Skeletal muscle tissue (tissue), 4 donors: ENCODE measurements around the gene BACE1-AS. TPM values are rescaled to one million over a fixed set of nuclear protein-coding genes. Genes with fewer than 3 reads are reported as not detected.
"Not testable (repeated sequence)": the region's sequence is repeated elsewhere in the genome, so short reads cannot be mapped to it uniquely, and the experiment has no call there.

Source experiments
- H3K27ac ChIP-seq: one replicate; pipeline ENCODE4 v1.7.0; 2013; ENCODE audit warnings: mild to moderate bottlenecking, low read depth, low read length, inconsistent platforms
- H3K27me3 ChIP-seq, 3 donors: one replicate each; pipeline ENCODE4 v1.7.0; 2013; ENCODE audit warnings: low read length in 3 of 3; ENCODE audit not compliant: control insufficient read depth in 3 of 3, insufficient read depth in 3 of 3
- H3K36me3 ChIP-seq, 3 donors: one replicate each; pipeline ENCODE4 v1.7.0; 2013; ENCODE audit warnings: low read length in 3 of 3; ENCODE audit not compliant: control insufficient read depth in 3 of 3, insufficient read depth in 3 of 3
- H3K4me1 ChIP-seq, 3 donors: one replicate each; pipeline ENCODE4 v1.7.0; 2013; ENCODE audit warnings: low read length in 3 of 3, mild to moderate bottlenecking in 3 of 3; ENCODE audit not compliant: control insufficient read depth in 3 of 3, insufficient read depth in 3 of 3
- H3K4me3 ChIP-seq, 3 donors: one replicate each; pipeline ENCODE4 v1.7.0; 2013; ENCODE audit warnings: low read length in 3 of 3
- H3K9ac ChIP-seq, 3 donors: one replicate each; pipeline ENCODE4 v1.7.0; 2013; ENCODE audit warnings: low read length in 3 of 3, mild to moderate bottlenecking in 3 of 3, moderate library complexity in 2 of 3, low read depth in 1 of 3
- H3K9me3 ChIP-seq, 3 donors: one replicate each; pipeline ENCODE4 v1.7.0; 2013; ENCODE audit warnings: low read length in 3 of 3; ENCODE audit not compliant: control insufficient read depth in 3 of 3
- total RNA-seq: library from RNA; depleted of rRNA; stranded (reverse); fragments of >200 nt; gene quantifications from one replicate; pipeline ENCODE4 v1.2.3, GENCODE V29; 2014
- donor health status: Osteomylitis.

BACE1-AS gene
- 3.7 TPM for total RNA-seq

DNA sequence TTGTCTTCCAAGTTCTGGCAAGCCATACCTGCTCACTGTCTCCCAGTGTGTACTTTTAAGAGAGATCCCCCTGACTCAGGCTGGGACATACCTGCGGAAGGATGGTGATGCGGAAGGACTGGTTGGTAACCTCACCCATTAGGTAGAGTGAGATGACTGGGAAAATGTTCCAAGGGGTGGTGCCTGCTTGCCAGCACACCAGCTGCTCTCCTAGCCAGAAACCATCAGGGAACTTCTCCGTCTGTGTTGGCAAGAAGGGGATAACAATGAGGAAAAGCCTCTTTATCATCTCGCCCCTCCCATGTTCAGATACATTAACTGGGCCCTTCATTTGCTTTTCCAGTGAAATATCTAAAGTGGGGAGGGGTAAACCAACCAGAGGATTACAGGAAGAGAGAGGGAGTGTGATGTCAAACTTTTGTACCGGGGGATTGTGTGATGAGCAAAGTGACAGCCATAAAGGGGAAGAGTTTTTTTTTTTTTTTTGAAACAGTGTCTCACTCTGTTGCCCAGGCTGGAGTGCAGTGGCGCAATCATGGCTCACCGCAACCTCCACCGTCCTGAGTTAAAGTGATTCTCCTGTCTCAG lies at the start of gene BACE1-AS:
Gene BACE1-AS, plus strand, starts transcription at position 538 of the 588 bp plus-strand sequence.
- H3K9ac ChIP-seq, result no peak within 1 kb of the TSS
- no peaks in the 10 kb centered on the region for H3K27me3 ChIP-seq
- no peak within 1 kb of the TSS for H3K27ac ChIP-seq
- H3K36me3 ChIP-seq, result peaks cover 48 to 68% (median 62%) of the 10 kb centered on the region in 3 donors
- H3K4me3 ChIP-seq, result no peak within 1 kb of the TSS
- no peaks in the 10 kb centered on the region for H3K4me1 ChIP-seq
- H3K9me3 ChIP-seq, result no peaks in the 10 kb centered on the region

DNA sequence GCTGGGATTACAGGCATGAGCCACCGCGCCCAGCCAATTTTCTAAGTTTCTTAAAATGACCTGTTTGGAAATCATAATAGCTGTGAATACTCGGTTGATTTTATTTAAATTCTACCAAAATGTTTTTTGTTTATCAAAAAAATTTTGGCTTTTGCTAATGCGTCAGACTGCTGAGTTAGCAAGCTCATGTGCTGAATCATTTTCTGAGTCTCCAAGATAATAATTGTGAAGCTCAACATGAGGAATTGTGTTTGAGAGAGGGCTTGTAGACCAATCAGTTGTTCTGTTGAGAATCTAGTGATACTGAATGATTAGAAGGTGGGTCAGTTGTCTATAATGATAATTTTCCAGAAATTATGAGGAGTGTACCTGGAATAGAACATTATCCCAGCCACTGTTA lies 42.8 kb upstream of the BACE1-AS start:
- Histone ChIP-seq H3K27me3 (no peaks in the 10 kb centered on the region), H3K27ac (no peak overlapping the region), H3K9me3 (no peaks in the 10 kb centered on the region), H3K9ac (no peak overlapping the region), H3K4me1 (no peaks in the 10 kb centered on the region), H3K4me3 (no peak overlapping the region), H3K36me3 (peaks cover 39 to 52% (median 43%) of the 10 kb centered on the region in 3 donors)

DNA sequence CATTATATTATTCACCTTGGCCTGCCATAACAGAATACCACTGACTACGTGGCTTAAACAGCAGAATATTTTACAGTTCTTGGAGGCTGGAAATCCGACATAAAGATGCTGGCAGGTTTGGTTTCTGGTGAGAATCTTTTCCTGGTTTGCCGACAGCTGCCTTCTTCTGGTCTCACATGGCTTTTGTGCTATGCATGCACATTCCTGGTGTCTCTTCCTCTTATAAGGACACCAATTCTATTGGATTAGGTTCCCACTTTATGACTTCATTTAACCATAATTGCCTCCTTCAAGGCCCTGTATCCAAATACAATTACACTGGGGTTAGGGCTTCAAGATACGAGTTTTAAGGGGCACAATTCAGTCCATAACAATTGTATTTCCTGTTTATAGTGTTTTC lies 41.6 kb upstream of the BACE1-AS start:
- no peaks in the 10 kb centered on the region for H3K4me1 ChIP-seq
- no peak overlapping the region for H3K9ac ChIP-seq
- H3K36me3 ChIP-seq, result peaks cover 32 to 48% (median 38%) of the 10 kb centered on the region in 3 donors
- no peaks in the 10 kb centered on the region for H3K9me3 ChIP-seq
- H3K27me3 ChIP-seq, result no peaks in the 10 kb centered on the region
- H3K27ac ChIP-seq, result no peak overlapping the region
- H3K4me3 ChIP-seq, result no peak overlapping the region

DNA sequence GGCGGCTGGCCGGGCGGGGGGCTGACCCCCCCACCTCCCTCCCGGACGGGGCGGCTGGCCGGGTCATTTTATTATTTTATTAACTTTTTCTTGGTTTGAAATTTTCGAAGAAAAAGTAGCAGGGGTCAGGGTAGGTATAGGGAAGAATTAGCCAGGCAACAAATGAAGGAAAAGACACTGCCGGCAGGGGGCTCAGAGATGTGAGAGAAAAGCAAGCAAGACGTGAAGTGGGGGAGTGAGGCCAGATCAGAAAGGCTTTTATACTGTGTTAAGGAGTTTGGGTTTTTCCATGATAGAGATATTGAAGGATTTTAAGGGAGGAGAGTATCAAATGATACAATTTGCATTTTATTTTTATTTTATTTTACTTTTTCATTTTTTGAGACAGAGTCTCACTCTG lies 39.6 kb upstream of the BACE1-AS start:
- Histone ChIP-seq H3K9ac (no peak overlapping the region), H3K27me3 (no peaks in the 10 kb centered on the region), H3K36me3 (peaks cover 21 to 47% (median 28%) of the 10 kb centered on the region in 3 donors), H3K4me1 (no peaks in the 10 kb centered on the region), H3K4me3 (no peak overlapping the region), H3K27ac (no peak overlapping the region), H3K9me3 (no peaks in the 10 kb centered on the region)

DNA sequence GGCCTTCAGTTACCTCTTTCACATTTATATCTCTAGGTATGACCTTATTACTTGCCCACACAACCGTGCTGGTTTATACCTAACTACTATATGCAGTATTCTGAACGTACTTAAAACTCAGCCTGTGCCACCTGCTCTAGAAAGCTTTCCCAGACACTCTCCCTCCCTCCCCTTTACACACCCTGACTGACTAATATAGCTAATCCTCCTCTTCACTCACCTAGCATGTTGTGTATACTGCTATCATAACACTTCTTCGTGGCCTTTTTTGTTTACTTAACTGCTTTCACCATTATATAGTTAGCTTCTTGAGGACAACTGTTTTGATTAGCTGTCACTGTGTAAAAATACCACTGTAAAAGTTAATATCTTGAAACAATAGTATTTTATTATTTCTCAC lies 35.2 kb upstream of the BACE1-AS start:
- Histone ChIP-seq H3K4me3 (no peak overlapping the region), H3K36me3 (peaks cover 0 to 29% (median 16%) of the 10 kb centered on the region in 3 donors), H3K27ac (no peak overlapping the region), H3K4me1 (no peaks in the 10 kb centered on the region), H3K27me3 (no peaks in the 10 kb centered on the region), H3K9me3 (no peaks in the 10 kb centered on the region), H3K9ac (no peak overlapping the region)

DNA sequence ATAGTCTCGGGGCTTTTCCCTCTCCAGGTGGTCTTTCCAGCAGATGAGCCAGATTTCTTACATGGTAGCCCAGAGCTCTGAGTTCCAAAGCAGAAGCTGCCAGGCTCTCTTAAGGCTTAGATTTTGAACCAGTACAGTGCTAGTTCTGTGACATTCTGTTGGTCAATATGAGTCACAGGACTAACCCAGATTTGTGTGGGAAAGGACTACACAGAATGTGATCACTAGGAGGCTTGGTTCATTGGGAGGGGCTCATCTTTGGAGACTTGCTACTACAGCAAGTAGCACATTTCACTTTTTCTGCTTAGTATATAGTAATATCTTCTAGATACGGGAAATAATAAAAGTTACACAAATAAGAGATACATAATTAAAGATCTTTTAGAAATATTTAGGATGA lies 34.6 kb upstream of the BACE1-AS start:
- peaks cover 0 to 30% (median 21%) of the 10 kb centered on the region in 3 donors for H3K36me3 ChIP-seq

DNA sequence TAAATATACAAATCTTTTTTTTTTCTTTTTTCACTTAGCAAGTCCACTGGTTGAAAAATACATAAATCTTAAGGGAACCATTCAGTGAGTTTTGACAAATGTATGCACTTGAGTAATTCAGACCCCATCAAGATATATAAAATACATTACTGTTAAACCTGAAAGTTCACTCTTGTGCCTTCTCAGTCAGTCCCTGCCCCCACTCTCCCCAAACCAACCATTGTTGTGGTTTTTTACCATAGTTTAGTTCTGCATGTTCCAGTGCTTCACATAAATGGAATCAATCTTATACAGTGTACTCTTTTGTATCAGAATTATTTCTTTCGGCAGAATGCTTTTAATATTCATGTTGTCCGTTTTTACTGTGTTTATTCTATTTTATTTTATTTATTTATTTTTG lies 32.6 kb upstream of the BACE1-AS start:
- H3K4me3 ChIP-seq, result no peak overlapping the region
- H3K36me3 ChIP-seq, result peaks cover 0 to 26% (median 20%) of the 10 kb centered on the region in 3 donors
- no peak overlapping the region for H3K27ac ChIP-seq

More for the DNA sequence above, 34.6 kb upstream of the BACE1-AS start:
- no peak overlapping the region for H3K4me3 ChIP-seq
- H3K9ac ChIP-seq, result no peak overlapping the region
- no peaks in the 10 kb centered on the region for H3K27me3 ChIP-seq
- H3K27ac ChIP-seq, result no peak overlapping the region
- H3K4me1 ChIP-seq, result no peaks in the 10 kb centered on the region
- H3K9me3 ChIP-seq, result no peaks in the 10 kb centered on the region

DNA sequence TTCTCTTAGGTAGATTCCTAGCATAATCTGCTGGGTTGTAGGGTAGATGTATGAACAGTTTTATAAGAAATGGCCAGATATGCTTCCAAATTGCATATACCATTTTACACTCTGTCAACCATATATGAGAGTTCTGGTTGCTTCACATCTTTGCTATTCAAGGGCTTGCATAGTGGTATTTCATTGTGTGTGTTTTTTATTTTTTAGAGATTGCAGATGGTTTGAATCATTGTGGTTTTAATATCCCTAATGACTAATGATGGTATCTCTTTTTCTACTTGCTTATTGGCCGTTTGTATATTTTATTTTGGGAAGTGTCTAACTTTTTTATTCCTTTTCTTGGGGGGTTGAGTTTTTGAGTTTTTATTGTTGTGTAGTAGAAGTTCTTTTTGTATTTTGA lies 31.7 kb upstream of the BACE1-AS start:
- H3K9ac ChIP-seq, result no peak overlapping the region
- H3K36me3 ChIP-seq, result peaks cover 0 to 23% (median 19%) of the 10 kb centered on the region in 3 donors
- no peaks in the 10 kb centered on the region for H3K4me1 ChIP-seq

More for the DNA sequence above, 32.6 kb upstream of the BACE1-AS start:
- no peak overlapping the region for H3K9ac ChIP-seq
- no peaks in the 10 kb centered on the region for H3K4me1 ChIP-seq
- no peaks in the 10 kb centered on the region for H3K27me3 ChIP-seq
- H3K9me3 ChIP-seq, result no peaks in the 10 kb centered on the region

DNA sequence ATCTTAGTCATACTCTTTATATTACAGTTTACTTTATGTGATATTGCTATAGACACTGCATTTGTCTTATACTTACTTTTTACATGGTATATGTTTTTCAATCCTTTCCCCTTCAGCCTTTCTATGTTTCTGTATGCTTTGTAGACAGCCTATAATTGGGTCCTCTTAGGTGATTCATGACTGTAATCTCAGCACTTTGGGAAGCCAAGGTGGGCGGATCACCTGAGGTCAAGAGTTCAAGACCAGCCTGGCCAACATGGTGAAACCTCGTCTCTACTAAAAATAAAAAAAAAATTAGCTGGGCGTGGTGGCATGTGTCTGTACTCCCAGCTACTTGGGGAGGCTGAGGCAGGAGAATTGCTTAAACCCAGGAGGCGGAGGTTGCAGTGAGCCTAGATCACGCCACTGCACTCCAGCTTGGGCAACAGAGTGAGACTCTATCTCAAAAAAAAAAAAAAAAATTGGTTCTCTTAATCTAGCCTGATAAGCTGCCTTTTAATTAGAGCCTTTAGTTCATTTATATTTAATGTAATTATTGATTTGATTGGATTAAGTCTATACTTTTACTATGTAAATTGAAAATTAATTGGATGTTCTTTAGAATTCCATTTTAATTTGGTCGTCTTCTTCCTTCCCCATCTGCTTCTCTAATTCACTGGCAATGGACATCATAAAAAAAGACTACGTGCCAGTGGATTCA lies 26.4 kb upstream of the BACE1-AS start:
- not testable (repeated sequence) for H3K27ac ChIP-seq, H3K4me3 ChIP-seq, H3K4me1 ChIP-seq, H3K27me3 ChIP-seq, H3K9me3 ChIP-seq, H3K9ac ChIP-seq
- peaks cover 0 to 16% (median 9%) of the 10 kb centered on the region in 3 donors for H3K36me3 ChIP-seq

More for the DNA sequence above, 31.7 kb upstream of the BACE1-AS start:
- no peaks in the 10 kb centered on the region for H3K27me3 ChIP-seq
- H3K9me3 ChIP-seq, result no peaks in the 10 kb centered on the region
- H3K27ac ChIP-seq, result no peak overlapping the region
- H3K4me3 ChIP-seq, result no peak overlapping the region

DNA sequence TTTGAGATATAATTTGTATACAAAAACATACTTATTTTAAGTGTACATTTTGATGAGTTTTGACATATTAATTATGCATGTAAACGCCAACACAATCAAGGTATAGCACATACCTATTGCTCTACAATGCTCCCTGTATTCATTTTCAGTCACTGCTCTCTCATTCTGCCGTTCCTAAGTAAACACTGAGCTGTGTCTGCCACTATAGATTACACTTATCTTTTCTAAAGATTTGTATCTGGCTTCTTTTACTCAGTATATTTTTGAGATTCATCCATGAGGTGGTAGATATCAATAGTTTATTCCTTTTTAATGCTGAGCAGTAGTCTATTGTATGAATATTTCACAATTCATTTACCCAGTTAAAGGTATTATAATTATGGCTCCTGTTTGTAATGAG lies 25.4 kb upstream of the BACE1-AS start:
- Histone ChIP-seq H3K4me3 (no peak overlapping the region), H3K27ac (no peak overlapping the region), H3K9ac (no peak overlapping the region), H3K4me1 (no peaks in the 10 kb centered on the region), H3K27me3 (no peaks in the 10 kb centered on the region), H3K36me3 (peaks cover 0 to 12% (median 7%) of the 10 kb centered on the region in 3 donors), H3K9me3 (no peaks in the 10 kb centered on the region)
